Measurements from ENCODE around the gene RTN4RL1.

The RTN4RL1 gene, protein sequence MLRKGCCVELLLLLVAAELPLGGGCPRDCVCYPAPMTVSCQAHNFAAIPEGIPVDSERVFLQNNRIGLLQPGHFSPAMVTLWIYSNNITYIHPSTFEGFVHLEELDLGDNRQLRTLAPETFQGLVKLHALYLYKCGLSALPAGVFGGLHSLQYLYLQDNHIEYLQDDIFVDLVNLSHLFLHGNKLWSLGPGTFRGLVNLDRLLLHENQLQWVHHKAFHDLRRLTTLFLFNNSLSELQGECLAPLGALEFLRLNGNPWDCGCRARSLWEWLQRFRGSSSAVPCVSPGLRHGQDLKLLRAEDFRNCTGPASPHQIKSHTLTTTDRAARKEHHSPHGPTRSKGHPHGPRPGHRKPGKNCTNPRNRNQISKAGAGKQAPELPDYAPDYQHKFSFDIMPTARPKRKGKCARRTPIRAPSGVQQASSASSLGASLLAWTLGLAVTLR

DNA sequence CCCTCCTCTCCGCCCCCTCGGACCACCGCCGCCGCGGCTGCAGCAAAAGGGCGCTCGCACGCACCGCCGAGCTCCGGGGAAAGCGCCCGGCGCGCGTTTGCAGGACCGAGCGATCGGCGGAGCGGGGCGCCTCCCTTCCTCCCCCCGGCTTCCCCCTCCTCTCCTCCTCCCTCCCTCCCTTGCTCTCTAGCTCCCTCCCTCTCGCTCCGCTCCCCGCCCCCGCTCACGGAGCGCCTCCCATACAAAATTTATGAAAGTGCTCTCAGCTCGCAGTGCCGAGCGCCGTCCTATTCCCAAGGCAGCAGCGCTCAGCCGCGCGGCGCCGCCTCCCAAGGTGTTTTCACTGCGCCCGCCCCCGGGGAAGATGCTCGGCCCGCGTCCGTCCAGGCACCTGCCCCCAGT lies at the start of gene RTN4RL1:
TSS of gene RTN4RL1 (minus strand) at position 115 of the 402 bp plus-strand sequence. CDS start 469 bp downstream, outside the sequence.
- no peak for FAIRE-seq

DNA sequence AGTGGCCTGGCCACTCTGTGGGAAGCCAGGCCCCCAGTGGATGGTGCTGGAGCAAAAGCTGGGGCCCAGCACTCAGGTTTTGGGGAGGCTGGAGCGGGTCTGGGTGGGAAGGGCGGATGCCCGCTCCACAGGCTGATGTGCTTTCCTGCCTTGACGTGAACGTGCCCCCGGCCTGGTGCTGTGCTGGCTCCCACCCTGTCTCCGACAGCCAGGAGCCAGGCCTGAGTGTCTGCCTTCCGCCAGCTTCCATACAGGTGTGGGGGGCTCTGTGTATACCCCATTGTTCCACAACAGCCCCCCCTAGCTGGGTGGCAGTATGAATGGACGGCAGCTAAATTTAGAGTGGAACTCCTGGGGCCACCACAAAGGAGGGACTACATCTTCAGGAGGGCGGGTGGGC lies 49.8 kb upstream of the RTN4RL1 start:
- FAIRE-seq, result no peak

DNA sequence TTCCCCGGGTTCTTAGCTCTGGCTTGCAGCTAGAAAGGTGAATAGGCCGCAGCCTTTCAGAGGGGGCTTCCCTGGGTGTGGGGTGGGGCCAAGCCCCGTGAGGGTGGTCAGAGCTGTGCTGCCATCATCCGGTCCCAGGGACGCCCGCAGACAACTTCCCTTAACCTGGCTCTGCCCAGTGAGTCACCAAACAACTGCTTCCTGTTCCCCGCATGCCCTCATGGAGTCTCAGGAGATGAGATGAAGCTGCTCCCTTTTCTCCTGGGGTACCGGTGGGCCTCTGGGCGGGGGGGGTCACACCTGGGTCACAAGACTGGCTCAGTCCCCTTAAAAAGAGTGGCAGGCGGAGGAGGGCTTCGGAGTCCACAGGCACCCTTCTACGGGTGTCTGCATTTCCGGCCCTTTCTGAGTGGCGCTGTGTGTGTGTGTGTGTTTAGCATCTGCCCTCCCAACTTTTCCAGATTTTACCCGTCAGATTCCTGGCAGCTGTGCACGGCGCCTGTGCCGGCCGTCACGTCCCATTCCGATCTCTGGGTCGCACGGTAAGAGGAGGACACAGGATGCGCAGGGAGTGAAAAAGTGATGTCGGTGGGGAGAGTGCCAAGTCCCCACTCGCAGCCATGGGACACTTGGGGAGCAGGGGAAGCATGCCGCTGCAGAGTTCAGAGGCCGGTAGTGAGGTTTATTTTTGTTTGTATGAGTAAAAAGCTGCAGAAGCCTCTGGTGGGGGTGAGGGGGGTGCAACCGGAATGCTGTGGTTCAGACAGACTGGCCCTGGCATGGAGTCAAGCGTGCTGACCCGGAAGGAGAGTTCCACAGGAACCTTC lies 46.5 kb upstream of the RTN4RL1 start:
- FAIRE-seq, result no peak

DNA sequence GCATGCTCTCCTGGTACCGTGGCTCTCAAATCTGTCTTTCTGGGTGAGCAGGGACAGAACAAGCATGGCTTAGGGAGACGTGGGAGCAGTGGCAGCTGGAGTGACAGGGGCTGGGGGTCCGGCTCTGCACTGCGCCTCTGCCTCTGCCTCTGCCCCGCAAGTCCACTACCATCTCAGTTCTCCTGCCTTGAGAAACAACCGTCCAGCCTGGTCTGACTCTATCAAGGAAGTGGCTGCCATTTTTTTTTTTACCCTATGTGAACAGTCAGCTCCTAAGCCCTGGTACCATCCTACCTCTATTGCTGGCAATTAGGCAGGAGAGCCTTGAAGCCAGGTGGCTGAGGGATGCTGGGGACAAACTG lies 45.9 kb upstream of the RTN4RL1 start:
- no peak for FAIRE-seq

DNA sequence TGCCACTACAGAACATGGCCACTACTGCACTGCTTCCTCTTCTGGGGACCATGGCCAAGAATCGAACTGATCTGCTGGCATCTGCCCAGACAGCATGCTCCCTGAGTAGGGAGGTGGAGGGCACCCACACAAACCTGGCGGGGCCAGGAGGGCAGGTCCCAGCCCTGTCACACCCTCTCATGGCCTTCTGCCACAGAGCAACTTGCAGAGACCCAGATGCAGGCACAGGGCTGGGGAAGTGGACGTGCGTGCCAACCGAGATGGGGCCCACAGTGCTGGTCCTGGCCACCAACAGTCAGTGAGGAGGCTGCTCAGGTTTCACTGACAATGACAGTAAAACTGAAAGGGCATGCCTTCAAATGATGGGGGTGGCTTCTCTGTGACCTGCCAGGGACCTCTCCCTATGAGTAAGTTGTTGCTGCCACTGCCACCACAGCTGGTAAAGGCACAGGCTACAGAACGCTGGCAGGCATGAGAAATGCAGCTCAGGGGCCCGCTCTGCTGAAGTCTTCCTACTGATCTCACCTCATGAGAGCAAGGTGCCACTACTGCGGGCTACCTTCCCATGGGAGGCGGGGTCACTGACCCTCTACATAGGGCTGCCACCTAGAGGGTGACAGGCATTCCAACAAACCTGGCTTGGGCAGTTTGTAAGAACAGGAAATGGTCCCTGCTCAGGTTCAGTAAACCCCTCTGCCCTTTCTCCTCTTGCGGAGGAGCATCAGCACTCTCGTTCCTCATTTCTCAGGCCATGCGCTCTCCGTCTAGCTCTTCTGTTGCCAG lies 45.3 kb upstream of the RTN4RL1 start:
- FAIRE-seq, result no peak

DNA sequence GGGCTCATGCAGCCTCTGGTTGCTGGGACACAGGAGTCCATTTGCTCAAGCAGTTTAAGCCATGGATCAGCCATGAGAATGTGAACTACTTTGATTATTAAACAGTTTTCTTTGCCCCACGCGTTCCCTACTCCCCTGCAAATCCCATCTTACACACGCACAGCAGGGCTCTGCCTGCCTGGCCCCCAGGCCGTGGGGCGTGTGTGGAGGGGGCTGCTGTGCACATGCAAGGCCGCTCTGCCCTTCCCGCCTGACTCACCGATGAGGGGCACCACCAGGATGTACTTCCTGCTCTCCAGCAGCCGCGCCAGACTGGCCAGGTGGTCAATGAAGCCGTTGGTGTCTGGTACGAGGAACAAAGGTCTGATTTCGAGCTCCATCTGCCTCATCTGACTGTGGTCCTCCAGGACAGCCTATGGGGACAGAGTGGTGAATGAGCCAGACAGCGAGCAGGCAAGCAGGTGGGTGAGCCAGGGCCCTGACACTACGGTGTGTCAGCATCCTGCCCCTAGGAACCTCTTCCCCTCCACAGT lies 43.5 kb upstream of the RTN4RL1 start:
- no peak for FAIRE-seq

DNA sequence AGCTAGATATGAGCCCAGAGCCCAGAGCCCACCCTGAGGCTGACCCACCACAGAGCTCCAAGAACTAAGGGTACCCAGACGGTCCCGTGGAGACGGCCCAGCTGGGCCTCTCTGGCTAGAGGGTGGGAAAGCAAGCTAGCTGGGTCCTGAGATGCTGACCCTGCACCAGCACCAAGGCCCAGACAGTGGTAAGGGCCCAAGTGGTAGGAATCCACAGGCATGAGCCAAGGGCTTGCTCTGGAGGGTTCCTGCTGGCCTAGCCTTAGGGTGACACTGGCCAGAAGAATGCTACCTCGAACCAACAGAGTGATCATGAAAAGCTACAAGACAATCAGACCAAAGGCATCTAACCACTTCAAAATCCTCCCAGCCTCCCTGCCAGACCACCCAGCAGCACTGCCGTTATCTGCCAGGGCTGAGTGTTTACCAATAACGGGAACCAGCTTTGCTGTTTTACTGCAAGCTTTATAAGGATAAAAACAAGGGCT lies 42.9 kb upstream of the RTN4RL1 start:
- no peak for FAIRE-seq

DNA sequence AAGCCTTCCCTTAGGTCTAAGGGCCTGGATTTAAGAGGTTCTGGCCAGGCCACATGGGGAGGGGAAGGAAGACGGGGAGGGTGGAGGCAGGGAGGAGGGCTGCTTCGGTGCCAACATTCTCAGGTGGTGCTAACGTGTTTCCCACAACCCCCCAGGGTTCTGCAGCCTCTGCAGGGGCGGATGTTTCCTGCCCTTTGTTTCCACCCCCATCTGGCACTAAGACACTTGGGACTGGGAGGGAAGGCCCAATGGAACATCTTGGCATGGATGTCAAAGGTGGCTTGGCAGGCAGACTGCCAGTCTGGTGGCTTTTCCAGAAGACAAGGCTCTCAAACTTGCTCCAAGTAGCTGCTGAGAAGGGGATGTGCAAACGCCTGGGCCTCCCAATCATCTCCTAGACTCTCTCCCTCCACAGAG lies 42.5 kb upstream of the RTN4RL1 start:
- FAIRE-seq, result no peak

DNA sequence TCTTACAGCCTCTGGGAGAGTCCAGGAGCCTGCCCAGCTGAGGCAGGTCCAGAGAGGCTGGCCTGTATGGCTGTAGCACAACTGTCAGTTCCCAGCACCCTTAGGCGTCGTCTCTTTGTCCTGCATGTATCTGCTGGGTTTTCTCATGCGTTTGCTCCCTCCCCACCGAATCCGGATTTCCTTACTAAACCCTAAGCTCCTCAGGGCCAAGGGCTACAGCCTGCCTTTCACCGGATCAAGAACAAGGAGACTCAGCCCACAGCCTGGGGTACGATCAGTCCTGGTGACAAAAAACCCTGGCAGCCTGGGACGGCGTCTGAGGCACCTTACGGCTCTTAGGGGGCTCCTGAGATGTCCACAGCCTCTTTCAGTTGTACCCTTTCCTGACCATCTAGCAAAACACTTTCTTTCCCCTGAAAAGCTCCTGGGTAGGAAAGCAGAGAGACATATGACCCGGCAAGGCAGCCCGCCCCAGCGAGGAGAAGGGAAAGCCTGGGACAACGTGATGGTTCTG lies 42.0 kb upstream of the RTN4RL1 start:
- FAIRE-seq, result no peak

DNA sequence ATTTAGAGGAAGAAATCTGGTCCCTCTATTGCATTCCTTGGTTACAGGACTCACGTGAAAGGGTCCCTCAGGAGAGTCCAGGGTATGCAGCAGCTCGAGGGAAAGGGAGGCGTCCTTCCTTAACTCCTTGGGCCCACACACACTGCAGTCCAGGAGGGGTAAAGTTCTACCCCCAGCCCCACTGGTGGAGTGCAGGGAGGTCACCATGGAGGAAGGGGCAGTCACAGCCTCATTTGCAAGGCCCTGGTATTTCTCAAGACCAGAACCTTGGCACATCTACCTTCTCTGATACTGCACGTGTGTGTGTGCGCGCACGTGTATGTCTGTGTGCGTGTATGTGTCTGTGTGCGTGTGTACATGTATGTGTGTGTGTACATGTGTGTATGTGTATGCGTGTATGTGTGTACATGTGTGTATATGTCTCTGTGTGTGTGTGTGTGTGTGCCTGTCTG lies 40.8 kb upstream of the RTN4RL1 start:
- no peak for FAIRE-seq

DNA sequence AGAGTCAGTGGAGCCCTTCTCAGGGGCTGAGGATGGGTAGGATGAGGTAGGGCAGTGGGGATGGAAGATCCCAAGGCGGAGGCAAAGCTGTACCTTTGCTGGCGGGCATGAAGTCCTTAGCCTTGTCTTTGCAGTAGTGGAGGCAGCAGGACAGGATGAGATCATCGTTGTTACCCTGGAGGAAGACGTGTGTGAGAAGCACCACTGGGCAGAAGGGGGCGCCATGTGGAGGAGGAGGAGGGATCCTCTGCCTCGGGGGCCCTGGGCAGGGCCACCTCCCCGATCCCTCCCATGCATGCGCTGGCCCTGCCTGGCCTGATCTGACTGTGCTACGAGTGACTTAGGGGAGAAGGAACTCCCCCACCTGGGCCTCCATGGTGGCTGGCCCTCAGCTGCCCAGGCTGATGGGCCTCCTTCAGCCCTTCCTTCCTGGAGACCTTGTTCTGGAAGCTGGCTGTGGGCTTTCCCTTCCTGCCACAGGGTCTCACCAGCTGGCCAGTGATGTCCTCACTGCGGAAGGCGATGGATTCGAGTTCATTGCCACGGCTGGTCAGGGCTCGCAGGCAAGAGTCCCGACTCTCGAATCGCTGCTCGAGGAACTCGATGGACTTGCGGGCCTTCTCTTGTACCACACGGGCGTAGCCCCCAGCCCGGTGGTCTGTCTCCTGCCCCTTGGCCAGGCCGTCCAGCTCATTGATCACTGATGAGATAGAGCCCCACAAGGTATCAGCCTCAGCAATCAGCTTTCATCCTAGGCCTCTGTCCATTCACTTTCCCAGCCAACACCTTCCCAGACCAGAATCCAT lies 40.0 kb upstream of the RTN4RL1 start:
- FAIRE-seq, result no peak

DNA sequence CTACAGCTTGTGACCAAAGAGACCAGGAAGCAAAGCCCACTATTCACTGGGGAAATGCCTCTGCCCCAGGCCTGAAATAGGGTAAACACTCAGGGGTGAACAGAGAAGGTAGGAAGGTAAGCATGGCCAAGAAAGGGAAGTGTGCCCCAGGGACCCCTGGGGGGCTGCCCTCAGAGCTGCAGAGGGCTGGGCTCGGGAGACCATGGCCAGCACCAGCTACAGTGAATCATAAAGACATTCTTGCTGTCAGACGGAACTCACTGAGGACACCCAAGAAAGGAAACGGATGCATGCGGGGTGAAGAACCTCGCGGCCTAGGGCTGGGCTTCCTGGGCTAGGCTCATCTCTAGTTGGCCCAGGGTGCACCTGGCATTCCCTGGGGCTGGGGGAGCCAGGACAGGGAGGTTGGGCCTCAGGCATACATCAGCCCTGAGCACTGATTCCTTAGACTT lies 39.4 kb upstream of the RTN4RL1 start:
- FAIRE-seq, result no peak

DNA sequence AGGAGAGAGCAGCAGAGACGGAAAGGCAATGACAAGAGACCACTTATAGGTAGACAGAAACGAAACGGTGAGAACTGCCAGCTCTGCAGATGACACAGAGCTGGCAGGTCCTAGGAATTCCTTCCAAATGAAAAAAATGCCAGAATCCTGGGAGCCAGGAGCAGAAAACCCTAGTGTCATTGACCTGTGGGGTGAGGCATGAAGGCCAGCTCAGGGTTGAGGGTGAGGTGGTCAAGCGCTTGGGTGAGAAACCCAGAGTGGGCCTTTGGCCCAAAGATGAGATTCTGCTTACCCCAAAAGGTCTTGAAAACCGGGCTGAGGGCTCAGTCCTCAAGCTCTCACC lies 39.0 kb upstream of the RTN4RL1 start:
- FAIRE-seq, result no peak

DNA sequence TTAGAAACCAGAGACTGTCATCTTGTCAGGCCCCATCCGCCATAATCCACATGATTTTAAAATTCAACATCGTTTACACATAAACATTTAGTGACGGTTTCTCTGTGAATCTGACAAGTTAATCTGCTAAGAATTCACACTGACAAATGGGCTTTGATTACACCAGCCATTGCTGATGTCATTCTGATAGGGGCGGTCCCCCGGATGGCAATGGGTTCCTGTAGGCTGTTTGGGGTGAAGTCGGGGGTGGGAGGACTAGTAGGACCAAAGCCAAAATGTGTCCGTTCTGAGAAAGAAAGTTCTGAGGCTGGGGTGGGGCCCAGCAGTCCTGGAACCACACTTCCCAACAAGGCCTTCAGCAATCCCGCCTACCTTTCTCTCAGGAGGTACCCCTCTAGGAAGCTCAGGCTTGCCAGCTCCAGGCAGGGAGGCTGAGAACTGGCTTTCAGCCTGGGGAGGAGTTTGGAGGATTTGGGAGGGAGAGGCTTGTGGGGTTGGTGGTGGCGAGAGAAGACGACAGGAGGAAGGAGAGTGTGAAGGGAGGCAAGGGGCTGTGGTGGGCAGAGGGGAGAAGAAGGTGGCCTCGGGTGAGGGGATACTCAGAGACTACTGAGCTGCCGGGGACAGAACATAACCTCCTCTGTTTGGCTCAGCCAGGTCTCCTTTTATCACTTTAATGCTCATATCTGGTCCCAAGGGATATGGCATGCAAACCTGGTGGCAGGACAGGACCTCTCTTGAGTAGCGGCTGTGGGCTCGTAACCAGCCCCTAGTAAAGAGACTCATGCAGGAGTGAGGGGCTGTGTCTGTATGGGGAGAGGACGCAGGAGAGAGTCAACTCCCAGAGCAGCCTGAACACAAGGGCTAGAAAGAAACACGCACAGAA lies 38.4 kb upstream of the RTN4RL1 start:
- no peak for FAIRE-seq

DNA sequence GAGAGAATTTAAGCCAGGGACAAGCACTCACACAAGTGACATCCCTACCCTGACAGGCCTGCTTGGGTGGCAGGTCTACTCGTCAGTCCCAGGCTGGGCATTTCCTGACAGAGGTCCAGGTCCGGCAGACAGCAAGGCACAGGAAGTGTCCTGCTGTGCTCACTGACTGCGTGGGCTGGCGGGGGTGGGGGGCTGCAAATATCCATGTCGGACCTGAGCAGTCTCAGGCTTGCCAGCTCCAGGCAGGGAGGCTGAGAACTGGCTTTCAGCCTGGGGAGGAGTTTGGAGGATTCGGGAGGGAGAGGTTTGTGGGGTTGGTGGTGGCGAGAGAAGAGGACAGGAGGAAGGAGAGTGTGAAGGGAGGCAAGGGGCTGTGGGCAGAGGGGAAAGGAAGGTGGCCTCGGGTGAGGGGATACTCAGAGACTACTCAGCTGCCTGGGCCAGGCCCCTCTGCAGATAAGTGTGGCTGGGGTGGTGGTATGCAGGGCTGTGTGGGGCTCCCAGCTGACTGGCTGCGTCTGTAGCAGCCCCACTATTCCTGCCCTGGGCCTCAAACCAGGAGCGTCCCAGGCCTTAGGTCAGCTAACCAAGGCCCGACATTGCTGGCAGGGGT lies 37.5 kb upstream of the RTN4RL1 start:
- FAIRE-seq, result no peak

DNA sequence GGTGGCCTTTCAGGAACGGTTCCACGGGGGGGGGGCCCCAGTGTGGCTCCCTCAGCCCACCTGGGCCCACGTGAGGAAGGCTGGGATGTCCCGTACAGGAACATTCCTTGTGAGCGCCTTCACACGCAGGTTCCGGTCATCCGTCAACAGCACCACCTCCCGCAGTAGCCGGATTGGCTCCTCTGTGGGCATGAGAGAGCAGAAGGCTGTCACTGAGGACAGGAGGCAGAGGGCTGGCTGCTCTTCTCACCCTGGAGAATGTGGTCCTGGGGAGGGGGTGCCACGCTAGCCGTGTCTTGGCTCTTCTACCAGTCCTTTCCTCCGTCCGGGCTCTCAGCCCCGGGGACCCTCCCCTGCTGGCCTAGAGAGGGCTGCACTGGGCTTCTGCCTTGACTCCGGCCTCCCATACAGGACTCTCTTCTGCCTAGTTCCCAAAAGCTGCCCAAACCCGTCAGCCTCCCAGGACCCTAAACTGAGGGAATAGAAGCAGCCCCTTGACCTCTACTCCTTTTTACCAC lies 36.4 kb upstream of the RTN4RL1 start:
- no peak for FAIRE-seq

DNA sequence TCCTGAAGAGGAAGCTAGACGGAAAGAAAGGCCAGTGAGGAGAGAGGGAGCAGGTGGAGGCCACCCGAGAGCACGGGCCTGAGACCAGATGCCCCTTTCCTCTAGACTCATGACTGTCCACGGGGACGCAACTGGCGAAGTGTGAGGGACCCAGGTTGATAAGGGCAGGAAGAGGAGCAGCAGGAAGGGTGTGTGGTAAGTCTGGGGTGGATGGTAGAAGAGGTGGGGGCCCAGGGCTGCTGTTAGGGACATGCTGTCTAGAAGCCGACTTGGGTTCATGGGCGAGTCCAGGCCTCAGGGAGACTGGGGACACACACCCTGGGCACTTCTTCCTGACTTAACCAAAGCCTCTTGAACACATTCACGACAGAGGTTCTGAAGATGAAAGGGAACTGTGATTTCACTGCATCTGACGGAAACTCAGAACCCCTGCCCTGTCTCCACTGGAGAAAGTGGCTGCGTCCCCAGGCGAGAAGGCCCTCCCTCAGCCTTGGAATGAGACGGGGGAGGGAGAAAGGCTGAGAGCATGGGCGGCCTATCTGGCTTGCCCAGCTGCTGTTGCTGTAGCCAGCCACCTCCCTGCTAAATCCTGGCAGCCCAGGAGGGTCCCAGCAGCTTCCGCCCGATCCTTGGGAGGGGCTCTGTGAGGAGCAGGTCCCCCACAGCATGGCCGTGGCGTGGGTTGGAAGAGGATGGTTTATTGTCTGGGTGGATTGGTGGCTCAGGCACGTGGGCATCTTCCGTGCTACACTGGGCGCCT lies 35.7 kb upstream of the RTN4RL1 start:
- no peak for FAIRE-seq

DNA sequence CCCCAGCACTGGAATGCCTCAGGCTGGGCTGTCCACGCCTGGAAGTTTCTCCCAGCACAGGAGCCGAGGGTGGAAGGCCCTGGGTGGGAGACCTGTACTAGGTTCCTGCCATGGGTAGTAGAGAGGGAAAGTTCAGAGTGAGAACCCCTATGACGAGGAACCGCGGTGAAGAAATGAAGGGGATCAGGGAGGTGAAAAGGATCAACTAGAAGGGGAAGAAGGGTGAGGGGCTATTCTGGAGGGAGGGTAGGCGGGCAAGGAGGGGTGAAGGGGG lies 35.2 kb upstream of the RTN4RL1 start:
- FAIRE-seq, result no peak
